Tibial artery (tissue), 4 donors: ENCODE data around the gene INHBE.

Source experiments
- DNase-seq, 2 donors: peaks; one replicate each; pipeline ENCODE4 v3.0.0-alpha.2; 2019
- H3K27ac ChIP-seq, 2 donors: fragments of 200-600 bp; sonication (generic) in 1 of 2; 1 replicate in 1 of 2; 2 replicates in 1 of 2; pipeline ENCODE4 v1.5.1; 2018 to 2019; ENCODE audit warnings: mild to moderate bottlenecking in 1 of 2
- H3K27me3 ChIP-seq, 2 donors: fragments of 200-600 bp; sonication (generic) in 1 of 2; one replicate each; pipeline versions ENCODE4 v1.5.1 to v1.6.0; 2016 to 2019
- H3K36me3 ChIP-seq, 3 donors: fragments of 200-600 bp; sonication (generic) in 2 of 3; one replicate each; pipeline ENCODE4 v1.5.1; 2016 to 2019; ENCODE audit warnings: mild to moderate bottlenecking in 2 of 3
- H3K4me1 ChIP-seq, 4 donors: fragments of 200-600 bp; sonication (generic) in 2 of 4; 1 replicate in 3 of 4; 2 replicates in 1 of 4; pipeline ENCODE4 v1.5.1; 2016 to 2019
- H3K4me3 ChIP-seq, 2 donors: fragments of 200-600 bp; sonication (generic) in 1 of 2; 1 replicate in 1 of 2; 2 replicates in 1 of 2; pipeline ENCODE4 v1.5.1; 2018 to 2019; ENCODE audit warnings: mild to moderate bottlenecking in 2 of 2
- H3K9me3 ChIP-seq, 3 donors: fragments of 200-600 bp; sonication (generic) in 1 of 3; one replicate each; pipeline ENCODE4 v1.5.1; 2016 to 2019
- CTCF ChIP-seq, 2 experiments: fragments of 200-600 bp in 1 of 2; fragments of 450-650 bp in 1 of 2; IDR thresholded peaks; one replicate each; pipeline ENCODE4 v1.5.1; 2017 to 2019; ENCODE audit warnings: antibody characterized with exemption in 2 of 2, mild to moderate bottlenecking in 1 of 2, moderate library complexity in 1 of 2
- intact Hi-C: fragments of 100-400 bp; cut with DNase I; formaldehyde crosslinking; loops from one replicate; pipeline ENCODE4 v1.15.0; 2023; ENCODE audit warnings: low total_unique reads

Gene INHBE

DNA sequence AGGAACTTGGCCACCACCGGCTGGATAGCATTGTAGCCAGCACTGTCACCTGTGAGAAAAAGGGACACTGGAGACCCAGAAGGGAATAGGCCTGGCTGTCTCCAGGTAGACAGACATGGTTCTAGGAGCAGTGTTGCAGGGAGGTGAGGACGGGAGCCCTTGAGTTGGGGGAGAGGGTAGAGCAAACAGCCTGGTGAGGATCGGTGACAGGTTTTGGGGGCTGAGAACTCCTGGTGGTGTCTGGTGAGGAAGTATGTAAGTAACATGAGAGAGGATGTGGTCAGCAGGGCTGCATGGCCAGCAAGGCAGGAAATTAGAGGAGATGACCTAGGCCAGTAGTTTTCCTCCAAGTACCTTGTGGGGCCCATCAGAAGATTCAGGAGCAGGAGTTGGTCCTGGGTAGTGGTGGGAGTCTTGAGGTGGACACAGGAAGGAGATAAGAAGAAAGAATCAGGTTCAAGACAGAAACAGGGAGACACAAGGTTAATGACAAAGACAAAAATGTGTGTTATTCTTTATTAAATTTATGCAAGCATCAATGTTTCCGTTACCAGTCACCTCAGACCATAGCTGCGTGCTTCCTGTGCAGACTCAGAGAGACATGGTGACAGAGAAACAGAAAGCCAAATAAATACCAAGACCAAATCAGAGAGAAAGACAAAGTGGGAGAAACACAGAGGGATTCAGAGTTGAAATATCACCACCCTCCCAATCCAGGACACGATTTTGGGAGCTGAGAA, 24.4 kb downstream of the INHBE start, which contains the start of gene ARHGAP9:
TSS of gene ARHGAP9 (minus strand) at position 491 of the 740 bp plus-strand sequence. CDS start at position 31, 460 bp downstream.
- H3K4me1 ChIP-seq = peaks cover 0 to 19% (median 14%) of the 10 kb centered on the region in 4 donors
- H3K27me3 ChIP-seq = peaks cover 0 to 51% of the 10 kb centered on the region in 2 donors
- no peak within 1 kb of the TSS for H3K27ac ChIP-seq
- intact Hi-C loops = loop anchor here (10.0 kb wide), 1 partner anchor 145 kb away; no protein-coding TSS in a partner anchor
- no peak within 1 kb of the TSS for H3K4me3 ChIP-seq
- H3K36me3 ChIP-seq = no peaks in the 10 kb centered on the region
- no peaks in the 10 kb centered on the region for H3K9me3 ChIP-seq
- DNase-seq = no peak
- TF ChIP-seq CTCF (IDR thresholded peaks at IDR 0.05) = no peak

GRCh38 chr12:57481671-57482070, 26.6 kb downstream of the INHBE start:
- H3K9me3 ChIP-seq = no peaks in the 10 kb centered on the region
- no peaks in the 10 kb centered on the region for H3K4me1 ChIP-seq
- intact Hi-C loops = loop anchor here (10.0 kb wide), 1 partner anchor 143 kb away; no protein-coding TSS in a partner anchor
- H3K27ac ChIP-seq = no peak overlapping the region
- H3K4me3 ChIP-seq = no peak overlapping the region
- DNase-seq = no peak
- TF ChIP-seq CTCF (IDR thresholded peaks at IDR 0.05) = no peak
- no peaks in the 10 kb centered on the region for H3K36me3 ChIP-seq
- H3K27me3 ChIP-seq = peaks cover 0 to 29% of the 10 kb centered on the region in 2 donors

GRCh38 chr12:57483466-57483865, 28.4 kb downstream of the INHBE start:
- no peaks in the 10 kb centered on the region for H3K36me3 ChIP-seq
- no peak for TF ChIP-seq CTCF (IDR thresholded peaks at IDR 0.05)
- no peak for DNase-seq
- intact Hi-C loops = loop anchor here (10.0 kb wide), 1 partner anchor 141 kb away; no protein-coding TSS in a partner anchor
- H3K4me1 ChIP-seq = peaks cover 0 to 7% (median 3%) of the 10 kb centered on the region in 4 donors
- H3K9me3 ChIP-seq = no peaks in the 10 kb centered on the region
- no peak overlapping the region for H3K27ac ChIP-seq
- peaks cover 0 to 14% of the 10 kb centered on the region in 2 donors for H3K27me3 ChIP-seq
- no peak overlapping the region for H3K4me3 ChIP-seq

- Histone ChIP-seq H3K27ac (no peak overlapping the region), H3K36me3 (peaks cover 12 to 15% (median 15%) of the 10 kb centered on the region in 3 donors), H3K4me1 (peaks cover 0 to 17% (median 13%) of the 10 kb centered on the region in 4 donors), H3K4me3 (no peak overlapping the region), H3K9me3 (no peaks in the 10 kb centered on the region), H3K27me3 (peaks cover 0 to 6% of the 10 kb centered on the region in 2 donors)
- no peak for TF ChIP-seq CTCF (IDR thresholded peaks at IDR 0.05)
- no peak for DNase-seq
- intact Hi-C loops = loop anchor here (10.0 kb wide), 1 partner anchor 139 kb away; no protein-coding TSS in a partner anchor
Observed at GRCh38 chr12:57485695-57486094, 30.6 kb downstream of the INHBE start.

GRCh38 chr12:57487055-57487596, 32.0 kb downstream of the INHBE start:
- H3K27ac ChIP-seq = peak overlapping the region; percentile 78 to 82
- no peaks in the 10 kb centered on the region for H3K9me3 ChIP-seq
- no peak for TF ChIP-seq CTCF (IDR thresholded peaks at IDR 0.05)
- H3K36me3 ChIP-seq = peaks cover 25 to 30% (median 26%) of the 10 kb centered on the region in 3 donors
- peaks cover 0 to 17% (median 13%) of the 10 kb centered on the region in 4 donors for H3K4me1 ChIP-seq
- intact Hi-C loops = loop anchor here (10.0 kb wide), 1 partner anchor 138 kb away; no protein-coding TSS in a partner anchor
- peaks cover 0 to 6% of the 10 kb centered on the region in 2 donors for H3K27me3 ChIP-seq
- DNase-seq = no peak
- peak overlapping the region; percentile 86 to 98 for H3K4me3 ChIP-seq
